Hepatocyte (in vitro differentiated cells): ENCODE measurements around the gene SPR.

ENCODE experiments used
- EZH2phosphoT487 ChIP-seq: fragments of 200-600 bp; sonication (generic); IDR thresholded peaks from one replicate; pipeline ENCODE4 v1.6.1; 2018; ENCODE audit warnings: antibody characterized with exemption, mild to moderate bottlenecking, low read depth, moderate library complexity; ENCODE audit not compliant: unreplicated experiment, severe bottlenecking
- TF ChIP-seq, protein P1 (sequence below): fragments of 200-600 bp; sonication (generic); IDR thresholded peaks from 2 replicates; pipeline ENCODE4 v1.5.1; 2016; ENCODE audit warnings: antibody characterized with exemption, mild to moderate bottlenecking; ENCODE audit not compliant: poor library complexity

DNA sequence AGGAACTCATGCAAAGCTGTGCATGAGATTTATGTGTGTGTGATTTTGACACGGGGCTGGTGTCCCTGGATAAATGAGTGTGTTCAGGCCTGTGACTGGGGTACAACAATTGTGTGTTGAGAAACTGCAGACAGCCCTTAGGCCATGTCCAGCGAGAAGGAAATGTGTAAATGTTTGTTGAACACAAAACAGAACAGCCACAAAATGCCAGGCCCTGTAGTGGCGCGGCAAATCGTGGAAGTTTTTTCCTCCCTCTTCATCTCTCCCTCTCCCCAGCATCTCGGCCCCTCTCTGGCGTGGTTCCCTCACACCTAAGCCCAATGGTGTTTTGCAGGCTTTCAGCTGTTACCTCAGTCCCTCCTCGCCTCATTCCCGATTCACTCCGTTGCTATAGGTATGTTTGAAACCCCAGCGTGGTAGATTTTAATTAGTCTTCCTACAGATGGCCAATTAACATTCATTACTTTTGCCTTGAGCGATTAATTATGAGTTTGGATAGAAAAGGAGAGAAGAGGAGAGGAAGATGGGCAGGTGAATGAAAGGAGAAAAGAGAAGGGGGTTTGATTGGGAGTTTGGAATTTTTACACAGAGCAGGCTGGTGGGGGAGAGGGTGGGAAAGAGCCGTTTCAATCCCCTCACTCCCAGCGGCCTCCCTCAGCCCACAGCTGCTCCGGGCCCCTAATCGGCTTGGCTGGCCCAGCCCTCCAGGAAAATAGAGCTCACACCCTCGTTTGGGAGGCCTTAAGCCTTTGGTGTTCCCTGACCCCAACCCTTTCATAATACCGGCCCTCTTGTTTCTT is 10.8 kb downstream of the SPR start:
- TF ChIP-seq, protein P1, sequence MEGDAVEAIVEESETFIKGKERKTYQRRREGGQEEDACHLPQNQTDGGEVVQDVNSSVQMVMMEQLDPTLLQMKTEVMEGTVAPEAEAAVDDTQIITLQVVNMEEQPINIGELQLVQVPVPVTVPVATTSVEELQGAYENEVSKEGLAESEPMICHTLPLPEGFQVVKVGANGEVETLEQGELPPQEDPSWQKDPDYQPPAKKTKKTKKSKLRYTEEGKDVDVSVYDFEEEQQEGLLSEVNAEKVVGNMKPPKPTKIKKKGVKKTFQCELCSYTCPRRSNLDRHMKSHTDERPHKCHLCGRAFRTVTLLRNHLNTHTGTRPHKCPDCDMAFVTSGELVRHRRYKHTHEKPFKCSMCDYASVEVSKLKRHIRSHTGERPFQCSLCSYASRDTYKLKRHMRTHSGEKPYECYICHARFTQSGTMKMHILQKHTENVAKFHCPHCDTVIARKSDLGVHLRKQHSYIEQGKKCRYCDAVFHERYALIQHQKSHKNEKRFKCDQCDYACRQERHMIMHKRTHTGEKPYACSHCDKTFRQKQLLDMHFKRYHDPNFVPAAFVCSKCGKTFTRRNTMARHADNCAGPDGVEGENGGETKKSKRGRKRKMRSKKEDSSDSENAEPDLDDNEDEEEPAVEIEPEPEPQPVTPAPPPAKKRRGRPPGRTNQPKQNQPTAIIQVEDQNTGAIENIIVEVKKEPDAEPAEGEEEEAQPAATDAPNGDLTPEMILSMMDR, result no peak
- no peak for TF ChIP-seq EZH2phosphoT487
